ENCODE measurements around the gene GGA2.

The GGA2 gene

DNA sequence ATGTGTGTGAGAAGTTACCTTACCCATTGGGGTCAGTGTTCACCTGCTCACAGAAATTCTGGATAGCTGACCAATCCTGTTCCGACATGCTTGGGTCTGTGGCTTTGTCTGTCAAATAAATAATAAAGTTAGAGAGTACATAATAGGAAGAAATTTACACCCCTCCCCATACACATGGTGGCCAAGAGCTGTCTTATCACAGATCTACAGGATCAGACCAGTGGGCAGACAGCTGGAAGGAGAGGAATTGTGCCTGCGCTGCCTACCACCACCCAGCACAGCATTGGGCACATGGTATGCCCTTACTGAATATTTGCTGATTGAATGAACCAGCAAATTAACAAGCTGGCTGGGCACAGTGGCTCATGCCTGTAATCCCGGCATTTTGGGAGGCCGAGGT, 14.6 kb downstream of the GGA2 start:
- H3K9ac ChIP-seq (ENCODE audit: low read length), result no peak overlapping the region
- H3K4me2 ChIP-seq (ENCODE audit: low read length, poor library complexity, severe bottlenecking), result no peak overlapping the region
- H2BK15ac ChIP-seq (ENCODE audit: low read depth, poor library complexity, severe bottlenecking), result no peak overlapping the region
- H3K4me3 ChIP-seq (ENCODE audit: insufficient read depth in 1 of 2, low read depth in 1 of 2, low read length in 2 of 2), result no peak overlapping the region
- no peak overlapping the region for H2BK5ac ChIP-seq (ENCODE audit: low read depth, low read length, poor library complexity, severe bottlenecking)
- no peak overlapping the region for H3K14ac ChIP-seq (ENCODE audit: low read length in 2 of 2)
- peaks cover 29% of the 10 kb centered on the region for H3K79me1 ChIP-seq (replicated peaks; ENCODE audit: low read length, poor library complexity, severe bottlenecking)
- no peak overlapping the region for H2AK5ac ChIP-seq (ENCODE audit: low read length, severe bottlenecking)
- H3K4ac ChIP-seq (ENCODE audit: low read depth in 1 of 2, low read length in 2 of 2), result no peak overlapping the region
- H4K8ac ChIP-seq (ENCODE audit: low read length), result no peak overlapping the region
- H3K36me3 ChIP-seq (ENCODE audit: control insufficient read depth in 1 of 2, insufficient read depth in 2 of 2, low read depth in 1 of 2, low read length in 2 of 2), result peaks cover 38 to 50% of the 10 kb centered on the region in 2 experiments
- 86% methylated on average over 1 of the region's 4 CpGs for WGBS
- no peak overlapping the region for H3K27ac ChIP-seq (ENCODE audit: low read length, poor library complexity, severe bottlenecking)
- no peak overlapping the region for H3K18ac ChIP-seq (ENCODE audit: low read depth in 1 of 2, low read length in 2 of 2)
- no peak overlapping the region for H4K91ac ChIP-seq (ENCODE audit: low read length)
- peaks cover 46% of the 10 kb centered on the region for H3K4me1 ChIP-seq (ENCODE audit: control insufficient read depth, insufficient read depth, low read depth, low read length)
- no peaks in the 10 kb centered on the region for H3K27me3 ChIP-seq (ENCODE audit: control insufficient read depth in 1 of 2, insufficient read depth in 1 of 2, low read length in 2 of 2)
- H2BK12ac ChIP-seq (ENCODE audit: low read length in 2 of 2), result no peak overlapping the region
- no peak for DNase-seq
- H2BK120ac ChIP-seq (ENCODE audit: low read depth, low read length), result no peak overlapping the region
- no peak overlapping the region for H2AFZ ChIP-seq (ENCODE audit: low read depth, low read length)
- no peak overlapping the region for H3K23ac ChIP-seq (ENCODE audit: low read length in 2 of 2)
- no peaks in the 10 kb centered on the region for H3K9me3 ChIP-seq (ENCODE audit: control insufficient read depth, low read length)

- H3K23ac ChIP-seq (ENCODE audit: low read length in 2 of 2), result no peak overlapping the region
- H2AK5ac ChIP-seq (ENCODE audit: low read length, severe bottlenecking), result peak overlapping the region; percentile 64
- DNase-seq, result no peak
- no peak overlapping the region for H2AFZ ChIP-seq (ENCODE audit: low read depth, low read length)
- no peak overlapping the region for H3K18ac ChIP-seq (ENCODE audit: low read depth in 1 of 2, low read length in 2 of 2)
- no peak overlapping the region for H2BK120ac ChIP-seq (ENCODE audit: low read depth, low read length)
- H4K8ac ChIP-seq (ENCODE audit: low read length), result no peak overlapping the region
- no peak overlapping the region for H2BK5ac ChIP-seq (ENCODE audit: low read depth, low read length, poor library complexity, severe bottlenecking)
- no peak overlapping the region for H3K9ac ChIP-seq (ENCODE audit: low read length)
- H3K4me2 ChIP-seq (ENCODE audit: low read length, poor library complexity, severe bottlenecking), result no peak overlapping the region
- peaks cover 35 to 64% of the 10 kb centered on the region in 2 experiments for H3K36me3 ChIP-seq (ENCODE audit: control insufficient read depth in 1 of 2, insufficient read depth in 2 of 2, low read depth in 1 of 2, low read length in 2 of 2)
- no peak overlapping the region for H3K27ac ChIP-seq (ENCODE audit: low read length, poor library complexity, severe bottlenecking)
- 97% methylated on average over 11 of the region's 11 CpGs for WGBS
- H3K4me1 ChIP-seq (ENCODE audit: control insufficient read depth, insufficient read depth, low read depth, low read length), result peaks cover 39% of the 10 kb centered on the region
- no peak overlapping the region for H2BK15ac ChIP-seq (ENCODE audit: low read depth, poor library complexity, severe bottlenecking)
- no peaks in the 10 kb centered on the region for H3K9me3 ChIP-seq (ENCODE audit: control insufficient read depth, low read length)
- H2BK12ac ChIP-seq (ENCODE audit: low read length in 2 of 2), result no peak overlapping the region
- H3K79me1 ChIP-seq (replicated peaks; ENCODE audit: low read length, poor library complexity, severe bottlenecking), result peaks cover 32% of the 10 kb centered on the region
- no peak overlapping the region for H3K14ac ChIP-seq (ENCODE audit: low read length in 2 of 2)
- no peak overlapping the region for H3K4me3 ChIP-seq (ENCODE audit: insufficient read depth in 1 of 2, low read depth in 1 of 2, low read length in 2 of 2)
- H4K91ac ChIP-seq (ENCODE audit: low read length), result no peak overlapping the region
- H3K4ac ChIP-seq (ENCODE audit: low read depth in 1 of 2, low read length in 2 of 2), result no peak overlapping the region
- H3K27me3 ChIP-seq (ENCODE audit: control insufficient read depth in 1 of 2, insufficient read depth in 1 of 2, low read length in 2 of 2), result no peaks in the 10 kb centered on the region
These were observed 16.1 kb downstream of the GGA2 start for GRCh38 chr16:23494188-23494587.

DNA sequence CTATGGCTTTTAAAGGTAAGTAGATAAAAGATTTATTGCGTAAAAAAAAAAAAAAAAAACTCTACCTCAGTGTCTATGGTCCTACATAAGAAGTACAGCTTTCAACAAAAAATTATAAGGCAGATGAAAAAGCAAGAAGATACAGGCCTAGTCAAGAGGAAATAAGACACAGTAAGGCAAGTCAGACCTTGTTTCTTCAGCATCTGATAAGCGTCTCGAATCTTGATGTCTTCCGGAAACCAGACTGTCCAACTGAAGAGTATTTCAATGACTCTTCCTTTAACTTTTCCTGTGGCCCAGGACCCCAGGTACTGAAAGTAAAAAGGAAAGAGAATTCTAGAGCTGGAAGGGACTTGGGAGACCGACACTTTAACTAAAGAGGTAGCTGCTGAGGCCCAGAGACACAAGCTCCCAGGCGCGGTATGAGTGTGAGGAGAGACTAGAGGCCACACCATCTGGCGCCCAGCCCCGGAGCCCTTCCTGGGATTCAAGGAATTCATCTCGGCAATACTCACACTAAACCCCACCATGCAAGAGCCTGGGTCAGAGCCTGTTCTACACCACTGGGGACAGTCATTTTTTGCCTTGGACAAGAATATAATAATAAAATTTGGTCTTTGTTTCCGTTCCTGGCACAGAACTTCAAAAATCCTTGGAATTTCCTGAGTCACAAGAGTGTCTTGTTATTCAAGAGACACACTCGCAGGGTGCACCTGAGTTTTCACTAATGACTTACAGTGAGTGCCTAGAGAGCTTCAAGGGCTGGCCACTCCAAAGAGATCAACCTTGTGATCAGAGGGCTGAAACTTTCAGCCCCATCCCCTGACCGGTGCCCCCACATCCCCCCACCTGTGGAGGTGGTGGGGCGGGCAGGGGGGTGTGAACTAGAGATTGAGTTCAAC, 18.6 kb downstream of the GGA2 start:
- Histone ChIP-seq H3K4me3 (ENCODE audit: insufficient read depth in 1 of 2, low read depth in 1 of 2, low read length in 2 of 2) (no peak overlapping the region), H4K8ac (ENCODE audit: low read length) (no peak overlapping the region), H3K79me1 (replicated peaks; ENCODE audit: low read length, poor library complexity, severe bottlenecking) (peaks cover 46% of the 10 kb centered on the region), H3K9me3 (ENCODE audit: control insufficient read depth, low read length) (no peaks in the 10 kb centered on the region), H3K4me1 (ENCODE audit: control insufficient read depth, insufficient read depth, low read depth, low read length) (peaks cover 31% of the 10 kb centered on the region), H3K27ac (ENCODE audit: low read length, poor library complexity, severe bottlenecking) (peak overlapping the region; percentile 72), H2AK5ac (ENCODE audit: low read length, severe bottlenecking) (peak overlapping the region; percentile 76), H3K9ac (ENCODE audit: low read length) (no peak overlapping the region), H3K4ac (ENCODE audit: low read depth in 1 of 2, low read length in 2 of 2) (no peak overlapping the region), H2BK12ac (ENCODE audit: low read length in 2 of 2) (no peak overlapping the region), H2BK5ac (ENCODE audit: low read depth, low read length, poor library complexity, severe bottlenecking) (peak overlapping the region; percentile 38), H2AFZ (ENCODE audit: low read depth, low read length) (no peak overlapping the region), H4K91ac (ENCODE audit: low read length) (no peak overlapping the region), H3K14ac (ENCODE audit: low read length in 2 of 2) (no peak overlapping the region), H3K18ac (ENCODE audit: low read depth in 1 of 2, low read length in 2 of 2) (no peak overlapping the region), H3K36me3 (ENCODE audit: control insufficient read depth in 1 of 2, insufficient read depth in 2 of 2, low read depth in 1 of 2, low read length in 2 of 2) (peaks cover 55 to 87% of the 10 kb centered on the region in 2 experiments), H3K27me3 (ENCODE audit: control insufficient read depth in 1 of 2, insufficient read depth in 1 of 2, low read length in 2 of 2) (no peaks in the 10 kb centered on the region), H2BK15ac (ENCODE audit: low read depth, poor library complexity, severe bottlenecking) (no peak overlapping the region), H3K23ac (ENCODE audit: low read length in 2 of 2) (no peak overlapping the region), H3K4me2 (ENCODE audit: low read length, poor library complexity, severe bottlenecking) (peak overlapping the region; percentile 43), H2BK120ac (ENCODE audit: low read depth, low read length) (no peak overlapping the region)
- DNase-seq, result no peak
- WGBS, result 85% methylated on average over 11 of the region's 14 CpGs

GRCh38 chr16:23486480-23486879, 23.8 kb downstream of the GGA2 start:
- Histone ChIP-seq H3K4me1 (ENCODE audit: control insufficient read depth, insufficient read depth, low read depth, low read length) (no peaks in the 10 kb centered on the region), H3K14ac (ENCODE audit: low read length in 2 of 2) (no peak overlapping the region), H2BK12ac (ENCODE audit: low read length in 2 of 2) (no peak overlapping the region), H3K4me2 (ENCODE audit: low read length, poor library complexity, severe bottlenecking) (no peak overlapping the region), H3K9me3 (ENCODE audit: control insufficient read depth, low read length) (no peaks in the 10 kb centered on the region), H2AFZ (ENCODE audit: low read depth, low read length) (no peak overlapping the region), H4K8ac (ENCODE audit: low read length) (no peak overlapping the region), H3K27me3 (ENCODE audit: control insufficient read depth in 1 of 2, insufficient read depth in 1 of 2, low read length in 2 of 2) (no peaks in the 10 kb centered on the region), H2AK5ac (ENCODE audit: low read length, severe bottlenecking) (no peak overlapping the region), H4K91ac (ENCODE audit: low read length) (no peak overlapping the region), H3K18ac (ENCODE audit: low read depth in 1 of 2, low read length in 2 of 2) (no peak overlapping the region), H3K4me3 (ENCODE audit: insufficient read depth in 1 of 2, low read depth in 1 of 2, low read length in 2 of 2) (no peak overlapping the region), H3K4ac (ENCODE audit: low read depth in 1 of 2, low read length in 2 of 2) (no peak overlapping the region), H3K79me1 (replicated peaks; ENCODE audit: low read length, poor library complexity, severe bottlenecking) (peaks cover 26% of the 10 kb centered on the region), H3K27ac (ENCODE audit: low read length, poor library complexity, severe bottlenecking) (no peak overlapping the region), H2BK120ac (ENCODE audit: low read depth, low read length) (no peak overlapping the region), H2BK5ac (ENCODE audit: low read depth, low read length, poor library complexity, severe bottlenecking) (no peak overlapping the region), H2BK15ac (ENCODE audit: low read depth, poor library complexity, severe bottlenecking) (no peak overlapping the region), H3K23ac (ENCODE audit: low read length in 2 of 2) (no peak overlapping the region), H3K9ac (ENCODE audit: low read length) (no peak overlapping the region), H3K36me3 (ENCODE audit: control insufficient read depth in 1 of 2, insufficient read depth in 2 of 2, low read depth in 1 of 2, low read length in 2 of 2) (peaks cover 61 to 92% of the 10 kb centered on the region in 2 experiments)
- no peak for DNase-seq
- WGBS, result 91% methylated on average over 5 of the region's 5 CpGs
